Measurements from ENCODE around the gene LDLRAD3. TPM values are rescaled to one million over a fixed set of nuclear protein-coding genes. Genes with fewer than 3 reads are reported as not detected.

LDLRAD3 gene
- total and polyA plus RNA-seq, 5 experiments from 2014 or later: not detected

- POLR2A ChIA-PET: no interaction called here
- H3K36me3 Mint-ChIP-seq: no peaks in the 10 kb centered on the region
- no peak for DNase-seq
- no peaks in the 10 kb centered on the region for H3K4me1 Mint-ChIP-seq
- no peak for ATAC-seq
- H3K9me3 Mint-ChIP-seq: peaks cover 0 to 4% (median 0%) of the 10 kb centered on the region in 9 donors
- H3K27me3 Mint-ChIP-seq: peaks cover 9 to 37% (median 12%) of the 10 kb centered on the region in 5 donors
- no peak overlapping the region for H3K4me3 Mint-ChIP-seq
- H3K27ac Mint-ChIP-seq: no peak overlapping the region
Measured at GRCh38 chr11:36212564-36213392, 268.9 kb downstream of the LDLRAD3 start.

DNA sequence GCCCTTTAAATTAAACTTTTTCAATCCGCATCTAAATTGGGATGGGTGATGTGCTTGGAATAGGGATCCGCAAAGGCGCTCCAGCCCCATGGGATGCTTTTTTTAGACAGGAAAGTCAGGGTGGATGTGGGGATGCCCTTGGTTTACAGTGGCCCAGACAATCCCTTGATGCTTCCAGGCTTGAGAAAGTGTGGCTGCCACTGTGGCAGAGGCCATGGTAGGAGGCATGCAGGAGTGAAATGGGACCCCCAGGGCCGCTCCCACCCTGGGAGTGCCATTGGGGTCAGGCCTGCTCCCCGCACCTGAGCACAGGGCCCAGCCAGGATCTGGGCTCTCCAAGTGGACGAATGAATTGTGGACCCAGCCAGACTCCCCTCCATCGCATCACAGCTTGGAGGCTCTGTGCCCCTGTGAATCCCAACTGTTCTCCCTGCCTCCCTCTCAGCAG, 269.6 kb downstream of the LDLRAD3 start:
- POLR2A ChIA-PET: no interaction called here

DNA sequence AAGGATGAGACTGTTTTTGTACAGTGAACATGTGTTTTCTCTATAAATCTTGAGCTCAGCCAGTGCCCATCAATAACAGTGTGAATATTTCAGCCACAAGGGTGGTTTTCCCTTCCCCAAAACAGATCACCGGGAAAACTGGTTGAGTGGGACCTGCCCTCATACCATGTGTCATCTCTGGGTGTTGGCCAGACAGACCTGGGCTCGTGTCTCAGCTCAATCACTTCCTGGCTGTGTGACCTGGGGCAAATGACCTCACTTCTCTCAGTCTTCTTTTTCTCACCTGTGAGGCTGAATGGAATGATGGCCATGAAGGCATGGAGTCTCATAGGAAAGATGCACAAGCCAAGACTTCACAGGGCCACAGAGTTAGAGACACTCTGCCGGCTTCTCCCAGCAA, 270.6 kb downstream of the LDLRAD3 start:
- H3K27me3 Mint-ChIP-seq: peaks cover 9 to 43% (median 12%) of the 10 kb centered on the region in 5 donors
- POLR2A ChIA-PET: no interaction called here
- no peak overlapping the region for H3K27ac Mint-ChIP-seq
- DNase-seq: no peak
- H3K9me3 Mint-ChIP-seq: peaks cover 0 to 17% (median 2%) of the 10 kb centered on the region in 9 donors
- no peaks in the 10 kb centered on the region for H3K4me1 Mint-ChIP-seq
- ATAC-seq: no peak
- H3K36me3 Mint-ChIP-seq: peaks cover 0 to 6% (median 0%) of the 10 kb centered on the region in 3 donors
- H3K4me3 Mint-ChIP-seq: no peak overlapping the region

More for the DNA sequence above, 269.6 kb downstream of the LDLRAD3 start:
- ATAC-seq (no peak), DNase-seq (no peak)
- Mint-ChIP-seq H3K36me3 (peaks cover 0 to under 1% (median 0%) of the 10 kb centered on the region in 3 donors), H3K4me1 (no peaks in the 10 kb centered on the region), H3K27ac (no peak overlapping the region), H3K4me3 (no peak overlapping the region), H3K27me3 (peaks cover 9 to 43% (median 12%) of the 10 kb centered on the region in 5 donors), H3K9me3 (peaks cover 0 to 8% (median 0%) of the 10 kb centered on the region in 9 donors)

- ATAC-seq (no peak), DNase-seq (no peak)
- peaks cover 0 to 6% (median 0%) of the 10 kb centered on the region in 3 donors for H3K36me3 Mint-ChIP-seq
- H3K4me3 Mint-ChIP-seq: no peak overlapping the region
- H3K9me3 Mint-ChIP-seq: peaks cover 4 to 23% (median 9%) of the 10 kb centered on the region in 9 donors
- no peaks in the 10 kb centered on the region for H3K4me1 Mint-ChIP-seq
- no peak overlapping the region for H3K27ac Mint-ChIP-seq
- peaks cover 9 to 43% (median 12%) of the 10 kb centered on the region in 5 donors for H3K27me3 Mint-ChIP-seq
- POLR2A ChIA-PET: no interaction called here
Measured at GRCh38 chr11:36214976-36215692, 271.3 kb downstream of the LDLRAD3 start.

GRCh38 chr11:36215693-36216060, 271.8 kb downstream of the LDLRAD3 start:
- Mint-ChIP-seq H3K27ac (no peak overlapping the region), H3K27me3 (peaks cover 9 to 43% (median 12%) of the 10 kb centered on the region in 5 donors), H3K9me3 (peaks cover 4 to 28% (median 12%) of the 10 kb centered on the region in 9 donors), H3K4me3 (no peak overlapping the region), H3K4me1 (no peaks in the 10 kb centered on the region), H3K36me3 (peaks cover 0 to 6% (median 2%) of the 10 kb centered on the region in 3 donors)
- POLR2A ChIA-PET: no interaction called here
- DNase-seq: no peak
- ATAC-seq: no peak

DNA sequence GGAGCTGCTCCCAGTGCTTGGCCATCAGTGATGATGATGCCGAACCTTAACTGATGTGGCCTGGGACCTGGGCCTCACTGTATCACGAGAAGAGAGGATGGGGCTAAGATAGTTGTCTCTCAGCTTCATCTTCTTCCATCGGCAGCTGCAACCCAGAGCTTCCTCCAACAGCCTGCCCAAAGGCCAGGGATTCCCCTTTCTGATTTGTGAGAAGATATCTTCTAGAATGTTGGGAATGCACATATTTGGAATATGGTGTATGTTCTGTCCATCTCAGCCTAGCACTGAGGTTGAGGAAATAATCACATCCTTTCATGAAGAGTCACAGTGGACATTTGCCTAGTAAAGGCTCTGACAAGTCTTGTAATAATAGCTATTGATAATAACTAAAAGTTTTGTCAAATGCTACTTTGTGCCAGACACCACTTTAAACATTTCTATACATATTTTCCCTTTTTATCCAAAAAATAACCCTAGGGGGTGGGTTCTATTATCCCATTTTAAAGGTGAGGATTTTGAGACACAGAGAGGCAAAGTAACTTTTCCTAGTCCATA, 272.3 kb downstream of the LDLRAD3 start:
- DNase-seq (no peak), ATAC-seq (no peak)
- Mint-ChIP-seq H3K27ac (no peak overlapping the region), H3K9me3 (peaks cover 4 to 28% (median 14%) of the 10 kb centered on the region in 9 donors), H3K27me3 (peaks cover 9 to 43% (median 12%) of the 10 kb centered on the region in 5 donors), H3K36me3 (peaks cover 0 to 6% (median 2%) of the 10 kb centered on the region in 3 donors), H3K4me1 (no peaks in the 10 kb centered on the region), H3K4me3 (no peak overlapping the region)
- POLR2A ChIA-PET: no interaction called here

GRCh38 chr11:36218283-36218921, 274.5 kb downstream of the LDLRAD3 start:
- POLR2A ChIA-PET: no interaction called here
- no peak for ATAC-seq
- peaks cover 4 to 28% (median 14%) of the 10 kb centered on the region in 9 donors for H3K9me3 Mint-ChIP-seq
- no peak overlapping the region for H3K27ac Mint-ChIP-seq
- H3K27me3 Mint-ChIP-seq: peaks cover 9 to 55% (median 12%) of the 10 kb centered on the region in 5 donors
- peaks cover 0 to 6% (median 2%) of the 10 kb centered on the region in 3 donors for H3K36me3 Mint-ChIP-seq
- H3K4me3 Mint-ChIP-seq: no peak overlapping the region
- H3K4me1 Mint-ChIP-seq: no peaks in the 10 kb centered on the region
- no peak for DNase-seq

GRCh38 chr11:36219996-36220395, 276.1 kb downstream of the LDLRAD3 start:
- ATAC-seq: no peak

DNA sequence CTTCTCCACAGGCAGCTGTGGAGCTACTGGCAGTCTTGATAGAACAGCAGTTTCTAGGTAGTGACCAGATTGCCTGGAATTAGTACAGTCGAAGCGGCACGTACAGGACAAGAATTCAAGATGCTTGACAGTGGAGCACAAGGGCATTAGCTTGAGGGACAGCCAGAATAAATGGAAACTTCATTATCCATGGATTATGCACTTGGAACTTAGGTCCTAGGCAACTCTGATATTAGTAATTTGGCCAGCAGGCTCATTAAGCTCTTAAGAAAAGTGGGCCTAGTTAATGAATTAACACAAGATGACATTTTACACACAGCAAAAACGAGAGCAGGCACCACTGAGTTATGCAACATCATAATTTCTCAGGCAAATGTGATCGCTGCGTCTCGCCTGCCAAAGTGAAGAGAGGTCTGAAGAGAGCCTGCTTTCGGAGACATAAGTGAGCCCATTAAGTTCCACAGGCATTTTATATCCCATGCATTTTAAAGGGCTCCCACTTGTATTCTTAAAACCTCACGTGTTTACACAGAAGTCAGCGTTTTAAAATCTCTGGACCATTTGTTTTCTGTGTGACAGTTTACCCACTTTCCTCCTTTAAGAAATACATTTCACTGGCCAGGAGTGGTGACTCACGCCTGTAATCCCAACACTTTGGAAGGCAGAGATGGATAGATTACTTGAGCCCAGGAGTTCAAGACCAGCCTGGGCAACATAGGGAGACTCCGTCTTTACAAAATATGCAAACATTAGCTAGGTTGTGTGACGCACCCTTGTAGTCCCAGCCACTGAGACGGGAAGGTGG, 279.2 kb downstream of the LDLRAD3 start:
- POLR2A ChIA-PET: no interaction called here
- H3K27me3 Mint-ChIP-seq: peaks cover 0 to 23% (median 2%) of the 10 kb centered on the region in 5 donors

More at GRCh38 chr11:36219996-36220395, 276.1 kb downstream of the LDLRAD3 start:
- Mint-ChIP-seq H3K9me3 (peaks cover 3 to 28% (median 14%) of the 10 kb centered on the region in 9 donors), H3K4me1 (no peaks in the 10 kb centered on the region), H3K4me3 (no peak overlapping the region), H3K27ac (no peak overlapping the region), H3K27me3 (peaks cover 3 to 52% (median 7%) of the 10 kb centered on the region in 5 donors), H3K36me3 (peaks cover 0 to 6% (median 2%) of the 10 kb centered on the region in 3 donors)
- DNase-seq: no peak
- POLR2A ChIA-PET: no interaction called here

DNA sequence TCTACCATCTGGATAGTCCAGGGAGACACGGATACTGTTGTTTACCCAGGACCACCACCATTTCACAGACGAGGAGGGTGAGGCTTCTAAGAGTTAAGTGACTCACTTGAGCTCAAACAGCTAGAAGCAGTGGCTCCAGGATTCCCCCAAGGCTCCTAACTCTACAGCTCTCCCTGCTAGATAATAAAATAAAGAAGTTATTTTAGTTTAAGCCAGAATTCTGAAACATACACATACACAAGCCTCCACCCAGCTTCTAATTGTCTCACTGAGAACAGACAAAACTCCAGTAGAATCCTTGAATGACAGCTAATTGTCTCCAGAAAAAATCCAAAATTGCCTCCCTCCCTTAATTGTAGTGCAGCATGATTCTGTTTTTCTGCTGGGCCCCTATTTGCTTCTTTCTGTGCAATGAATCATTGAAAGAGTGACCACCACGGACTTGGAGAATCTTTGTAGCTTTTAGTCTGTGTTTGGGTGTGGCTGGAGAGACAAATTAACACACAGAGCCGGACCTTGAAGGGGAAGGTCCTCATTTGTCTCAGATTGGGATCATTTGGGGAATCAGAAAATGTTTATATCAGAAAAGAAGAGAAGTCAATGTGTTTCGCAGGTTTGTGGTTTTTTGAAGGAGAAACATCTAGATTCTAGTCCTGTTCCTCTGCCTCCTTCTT, 280.5 kb downstream of the LDLRAD3 start:
- no peak for ATAC-seq
- no peak overlapping the region for H3K4me3 Mint-ChIP-seq
- H3K27ac Mint-ChIP-seq: no peak overlapping the region
- peaks cover 0 to 2% (median 0%) of the 10 kb centered on the region in 3 donors for H3K36me3 Mint-ChIP-seq
- POLR2A ChIA-PET: no interaction called here
- no peak for DNase-seq
- peaks cover 0 to 20% (median 2%) of the 10 kb centered on the region in 5 donors for H3K27me3 Mint-ChIP-seq
- no peaks in the 10 kb centered on the region for H3K4me1 Mint-ChIP-seq
- H3K9me3 Mint-ChIP-seq: peaks cover 3 to 16% (median 12%) of the 10 kb centered on the region in 9 donors

More for the DNA sequence above, 279.2 kb downstream of the LDLRAD3 start:
- no peak for DNase-seq
- Mint-ChIP-seq H3K9me3 (peaks cover 3 to 24% (median 14%) of the 10 kb centered on the region in 9 donors), H3K4me1 (no peaks in the 10 kb centered on the region), H3K36me3 (peaks cover 0 to 6% (median 2%) of the 10 kb centered on the region in 3 donors), H3K4me3 (no peak overlapping the region), H3K27ac (no peak overlapping the region)
- no peak for ATAC-seq

DNA sequence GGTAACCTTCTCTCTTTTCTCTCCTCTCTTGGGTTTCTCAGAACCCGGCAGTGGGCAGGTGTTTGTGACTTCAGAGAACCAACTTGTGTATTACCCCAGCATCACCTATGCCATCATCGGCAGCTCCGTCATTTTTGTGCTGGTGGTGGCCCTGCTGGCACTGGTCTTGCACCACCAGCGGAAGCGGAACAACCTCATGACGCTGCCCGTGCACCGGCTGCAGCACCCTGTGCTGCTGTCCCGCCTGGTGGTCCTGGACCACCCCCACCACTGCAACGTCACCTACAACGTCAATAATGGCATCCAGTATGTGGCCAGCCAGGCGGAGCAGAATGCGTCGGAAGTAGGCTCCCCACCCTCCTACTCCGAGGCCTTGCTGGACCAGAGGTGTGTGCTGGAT, 283.2 kb downstream of the LDLRAD3 start:
- H3K27ac Mint-ChIP-seq: no peak overlapping the region
- H3K9me3 Mint-ChIP-seq: no peaks in the 10 kb centered on the region
- no peak for DNase-seq
- peaks cover 2 to 25% (median 3%) of the 10 kb centered on the region in 5 donors for H3K27me3 Mint-ChIP-seq
- no peak for ATAC-seq
- H3K4me3 Mint-ChIP-seq: no peak overlapping the region
- H3K4me1 Mint-ChIP-seq: no peaks in the 10 kb centered on the region
- POLR2A ChIA-PET: no interaction called here
- no peaks in the 10 kb centered on the region for H3K36me3 Mint-ChIP-seq
